ENCODE results near the gene PLD1.
"Not testable (repeated sequence)": the region's sequence is repeated elsewhere in the genome, so short reads cannot be mapped to it uniquely, and the experiment has no call there.

PLD1 gene

GRCh38 chr3:171809861-171810628, at the start of gene PLD1:
TSS of gene PLD1 (minus strand) at chr3:171810483. CDS start at chr3:171738051, 72,432 bp downstream.
- peak; percentile 88 for DNase-seq

GRCh38 chr3:171858770-171859169, 48.5 kb upstream of the PLD1 start:
- not testable (repeated sequence) for DNase-seq

GRCh38 chr3:171854649-171855305, 44.5 kb upstream of the PLD1 start:
- DNase-seq, result no peak

DNA sequence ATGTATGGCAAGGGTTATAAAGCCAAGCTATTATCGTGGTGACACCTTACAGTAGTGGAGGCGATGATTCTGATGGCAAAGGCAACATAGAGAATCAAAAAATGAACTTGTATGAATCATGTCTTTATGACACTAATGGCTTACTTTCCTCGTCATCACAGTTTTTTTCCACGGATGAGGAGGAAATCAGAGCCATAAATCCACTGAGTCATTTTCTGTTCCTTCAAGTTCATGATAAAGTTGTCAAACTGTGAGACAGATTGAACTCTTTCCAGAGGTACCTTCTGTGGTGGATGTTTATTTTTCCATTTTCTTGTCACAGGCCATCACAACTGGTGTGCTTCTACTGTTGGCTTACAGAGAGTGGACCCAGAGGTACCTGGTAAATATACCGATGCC, 41.4 kb upstream of the PLD1 start:
- DNase-seq, result no peak

DNA sequence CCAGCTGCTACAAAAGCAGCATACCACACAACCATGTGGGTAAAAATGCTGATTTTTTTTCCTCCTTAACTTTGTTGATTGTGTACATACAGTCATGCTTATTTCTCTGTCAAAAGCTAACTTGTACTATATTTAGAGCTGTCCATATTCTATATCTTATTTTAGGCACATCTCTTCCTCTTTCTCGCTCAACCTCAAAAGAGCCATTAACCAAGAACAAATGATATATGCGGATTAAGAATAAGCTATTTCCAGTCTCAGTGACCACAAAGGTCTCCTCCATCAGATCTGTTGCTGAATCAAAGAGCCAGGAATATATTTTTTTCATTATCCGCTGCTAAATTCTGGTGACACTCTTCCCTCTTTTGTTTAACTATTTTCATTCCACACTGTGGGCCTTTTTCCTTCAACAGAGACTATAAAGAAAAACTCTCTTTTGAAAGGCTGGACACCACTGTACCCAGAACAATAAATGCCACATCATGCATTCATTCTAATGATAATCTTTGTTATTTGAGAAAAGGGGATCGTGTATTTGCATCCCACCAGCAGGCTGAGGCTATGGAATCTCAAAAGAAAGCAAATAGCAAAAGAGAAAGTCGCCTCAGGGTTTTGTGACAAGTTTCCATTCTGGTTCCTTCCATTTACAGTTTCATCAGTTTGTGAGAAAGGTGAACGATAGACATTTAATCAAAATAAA, 40.8 kb upstream of the PLD1 start:
- no peak for DNase-seq

GRCh38 chr3:171850320-171850959, 40.2 kb upstream of the PLD1 start:
- DNase-seq, result peak; percentile 26

DNA sequence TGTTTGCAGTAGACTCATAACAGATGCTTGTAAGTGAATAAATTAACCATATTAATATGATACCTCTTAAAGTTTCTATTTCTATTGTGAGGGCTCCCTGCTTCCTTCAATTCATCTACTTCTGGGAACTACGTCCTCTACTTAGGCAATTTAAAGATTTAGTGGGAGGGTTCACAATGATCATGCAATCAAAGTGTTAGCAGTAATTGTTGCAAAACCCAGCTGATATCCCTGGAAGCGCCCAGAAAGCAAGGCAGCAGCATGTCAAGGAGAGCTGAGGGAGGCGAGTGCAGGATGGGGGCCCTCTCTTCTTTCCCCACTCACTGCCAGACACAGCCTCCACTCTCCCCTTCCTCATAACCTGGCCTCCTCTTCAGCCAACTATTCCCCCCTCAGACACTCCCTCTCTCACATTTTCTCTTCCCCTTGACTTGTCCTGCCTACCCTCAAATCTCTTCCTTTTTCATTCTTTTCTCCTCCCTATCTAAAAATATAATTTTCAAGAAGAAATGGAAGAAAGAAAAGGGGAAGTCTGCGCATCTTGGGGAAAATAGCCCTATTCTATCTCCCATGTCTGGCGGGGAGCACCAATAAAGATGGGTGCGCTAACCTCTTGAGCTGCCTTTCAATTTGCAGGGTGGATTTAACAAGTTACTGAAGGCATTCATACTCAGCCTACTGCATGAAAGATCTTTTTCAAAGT, 39.5 kb upstream of the PLD1 start:
- DNase-seq, result no peak

- no peak for DNase-seq
Measured at GRCh38 chr3:171847595-171848259, 37.4 kb upstream of the PLD1 start.

DNA sequence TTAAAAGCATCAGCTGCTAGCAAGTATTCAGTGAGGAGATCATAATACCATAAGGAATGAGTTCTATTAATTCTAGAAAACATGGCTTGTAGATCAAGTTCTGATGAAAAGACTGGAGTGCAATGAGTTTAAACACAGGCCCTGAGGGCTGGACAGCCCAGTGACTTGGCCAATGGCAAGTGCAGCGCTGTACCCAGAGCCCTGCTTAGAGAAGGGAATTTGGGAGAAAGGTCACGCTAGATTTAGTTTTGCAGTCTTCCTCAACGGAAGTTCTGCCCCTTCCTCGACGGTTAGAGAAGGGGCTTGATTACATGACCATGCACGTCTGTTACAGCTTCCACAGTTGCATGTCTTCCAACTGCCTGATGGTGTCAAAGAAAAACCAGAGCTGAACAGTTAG, 36.9 kb upstream of the PLD1 start:
- no peak for DNase-seq

- no peak for DNase-seq
Measured at GRCh38 chr3:171846597-171846996, 36.3 kb upstream of the PLD1 start.

- DNase-seq, result no peak
Measured at GRCh38 chr3:171845481-171846284, 35.4 kb upstream of the PLD1 start.

- no peak for DNase-seq
Measured at GRCh38 chr3:171844873-171845272, 34.6 kb upstream of the PLD1 start.

GRCh38 chr3:171842864-171843518, 32.7 kb upstream of the PLD1 start, which contains the start of gene TMEM212:
TSS of gene TMEM212 (plus strand) at chr3:171843349. CDS start at chr3:171843384, 35 bp downstream.
- DNase-seq, result no peak

DNA sequence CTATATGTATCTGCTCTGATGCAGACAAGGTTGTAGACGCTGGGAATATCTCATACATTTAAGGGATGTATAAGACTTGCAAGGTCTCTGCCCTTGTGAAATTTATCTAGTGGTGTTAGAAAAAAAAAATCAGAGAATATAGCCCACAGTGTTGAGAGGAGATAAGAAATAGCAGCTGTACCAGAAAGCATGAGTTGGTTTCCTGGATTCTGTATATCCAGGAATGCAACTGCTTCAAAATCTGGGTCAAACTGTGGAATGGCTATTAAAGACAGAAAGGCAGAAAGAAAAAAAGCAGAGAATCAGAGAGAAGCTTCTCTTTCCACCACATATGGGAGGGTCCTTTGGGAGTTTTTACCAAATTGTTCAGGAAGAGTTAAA, 31.3 kb upstream of the PLD1 start:
- no peak for DNase-seq

DNA sequence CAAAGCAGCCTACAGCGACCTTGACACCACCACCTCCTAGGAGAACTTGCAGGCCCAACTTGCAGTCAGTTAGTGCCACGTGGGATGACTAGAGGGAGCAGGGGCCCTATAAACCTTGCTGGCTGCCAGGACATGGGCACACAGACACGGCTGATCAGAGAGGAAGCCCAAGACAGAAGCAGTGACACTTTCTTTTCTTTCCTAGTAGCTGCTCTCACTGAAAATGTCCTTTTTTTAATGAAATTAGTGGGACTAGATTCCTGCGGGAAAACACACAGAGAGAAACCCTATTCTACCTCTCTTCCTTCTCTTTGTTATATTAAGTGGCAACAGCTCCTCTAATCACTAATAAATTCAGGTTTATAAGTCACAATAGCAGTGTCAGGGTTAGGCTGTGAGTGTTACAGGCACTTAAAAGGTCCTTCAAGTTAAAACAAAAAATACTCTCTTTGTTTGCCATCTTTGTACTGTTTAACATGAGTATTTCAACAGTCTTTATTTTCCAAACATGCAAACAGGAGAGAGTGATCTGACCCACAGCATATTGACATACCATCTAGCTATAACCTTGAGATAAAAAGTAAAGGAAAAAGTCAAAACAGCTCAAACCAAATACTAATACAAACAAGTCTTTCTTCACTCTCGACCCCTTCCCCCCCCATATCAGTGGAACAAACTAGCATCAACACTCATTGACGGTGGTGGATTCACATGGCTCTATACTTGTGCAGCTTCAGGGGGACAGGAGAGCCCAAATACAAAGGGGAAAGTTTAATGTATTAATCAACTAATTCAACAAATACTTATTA, 30.7 kb upstream of the PLD1 start:
- DNase-seq, result no peak

DNA sequence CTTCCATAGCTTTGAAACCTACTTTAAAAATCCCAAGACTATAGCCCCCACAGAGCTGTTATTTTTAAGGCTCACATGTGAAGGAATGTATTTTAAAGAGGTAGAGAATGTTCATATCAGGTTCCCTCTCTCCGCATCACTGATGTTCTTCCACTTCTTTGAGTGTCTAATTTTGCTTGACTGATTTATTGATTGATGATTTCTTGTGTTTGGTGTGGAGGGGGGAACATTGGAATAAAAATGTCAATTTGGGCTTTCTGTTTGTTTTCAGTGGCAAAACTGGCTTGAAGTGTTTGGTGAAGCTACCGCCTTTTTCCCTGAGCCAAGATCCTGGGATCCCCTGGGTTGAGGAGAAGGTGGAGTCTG, 30.1 kb upstream of the PLD1 start:
- DNase-seq, result no peak

DNA sequence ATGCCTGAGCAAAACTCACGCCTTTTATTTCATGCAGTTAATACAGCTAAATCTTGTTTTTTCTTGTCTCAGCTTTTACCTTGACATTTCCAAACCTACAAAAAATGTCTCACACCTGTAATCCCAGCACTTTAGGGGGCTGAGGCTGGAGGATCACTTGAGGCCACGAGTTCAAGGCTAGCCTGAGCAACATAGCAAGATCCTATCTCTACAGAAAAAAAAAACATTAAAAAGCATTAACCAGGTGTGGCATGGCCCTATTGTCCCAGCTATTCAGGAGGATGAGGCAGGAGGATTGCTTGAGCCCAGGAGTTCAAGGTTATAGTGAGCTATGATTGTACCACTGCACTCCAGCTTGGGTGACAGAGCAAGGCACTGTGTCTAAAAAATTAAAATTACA, 29.0 kb upstream of the PLD1 start:
- DNase-seq, result no peak

GRCh38 chr3:171838218-171838720, 28.0 kb upstream of the PLD1 start:
- peak; percentile 73 for DNase-seq

DNA sequence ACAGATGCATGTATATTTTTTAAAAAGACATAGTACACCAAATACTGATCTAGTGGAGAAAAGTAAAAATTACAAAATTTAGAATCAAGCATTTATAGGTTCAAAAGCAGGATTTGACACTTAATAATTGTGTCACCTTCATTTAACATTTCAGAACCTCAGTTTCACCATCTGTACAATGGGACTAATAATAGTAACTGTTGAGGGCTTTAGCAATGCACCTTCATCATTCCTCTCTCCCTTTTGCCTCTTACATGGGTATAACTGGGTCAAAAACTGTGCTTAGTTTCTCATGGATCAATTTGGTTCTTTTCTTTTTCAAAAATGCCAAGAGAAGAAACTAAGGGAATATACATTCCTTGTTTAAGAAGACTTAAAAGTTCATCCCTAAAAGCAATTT, 27.4 kb upstream of the PLD1 start:
- no peak for DNase-seq

DNA sequence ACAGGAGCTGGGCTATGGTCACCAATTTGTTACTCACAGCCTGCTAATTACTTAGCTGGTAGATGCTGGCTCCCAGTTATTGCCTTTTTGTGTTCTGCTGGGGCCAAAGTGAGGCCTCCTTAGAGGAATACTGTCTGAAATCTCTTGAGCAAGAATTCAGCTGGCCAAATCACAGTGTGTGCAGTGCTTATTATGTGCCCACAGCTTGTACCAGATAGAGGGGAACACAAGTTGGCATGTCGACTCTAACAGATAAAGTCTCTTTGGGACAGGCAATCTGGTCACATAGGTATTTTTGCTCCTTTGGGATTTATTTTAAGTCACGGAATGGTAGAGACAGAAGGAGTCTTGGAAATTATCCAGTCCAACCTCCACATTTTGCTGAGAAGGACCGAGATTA, 26.6 kb upstream of the PLD1 start:
- no peak for DNase-seq
